Suprapubic skin (tissue), 4 donors: ENCODE measurements around the gene EP400. TPM values are rescaled to one million over a fixed set of nuclear protein-coding genes. Genes with fewer than 3 reads are reported as not detected.

Experiments
- DNase-seq, 2 donors: peaks; one replicate each; pipeline ENCODE4 v3.0.0-alpha.2; 2019; ENCODE audit warnings: low spot score in 2 of 2
- H3K27ac ChIP-seq: fragments of 200-600 bp; sonication (generic); one replicate; pipeline ENCODE4 v1.5.1; 2019
- H3K27me3 ChIP-seq: fragments of 200-600 bp; sonication (generic); one replicate; pipeline ENCODE4 v1.5.1; 2019
- H3K36me3 ChIP-seq: fragments of 200-600 bp; sonication (generic); one replicate; pipeline ENCODE4 v1.5.1; 2019
- H3K4me1 ChIP-seq: fragments of 200-600 bp; sonication (generic); one replicate; pipeline ENCODE4 v1.5.1; 2019
- H3K4me3 ChIP-seq: fragments of 200-600 bp; sonication (generic); one replicate; pipeline ENCODE4 v1.5.1; 2019; ENCODE audit warnings: mild to moderate bottlenecking
- H3K9me3 ChIP-seq: fragments of 200-600 bp; sonication (generic); one replicate; pipeline ENCODE4 v1.5.1; 2019
- EP300 ChIP-seq: sonication (generic); formaldehyde crosslinking; IDR thresholded peaks from one replicate; pipeline ENCODE4 v1.6.1; 2017; ENCODE audit warnings: antibody characterized with exemption
- POLR2A ChIP-seq, 2 donors: fragments of 450-650 bp; IDR thresholded peaks; one replicate each; pipeline ENCODE4 v1.6.1; 2017; ENCODE audit warnings: antibody characterized with exemption in 2 of 2, mild to moderate bottlenecking in 2 of 2, moderate library complexity in 2 of 2
- POLR2AphosphoS5 ChIP-seq, 3 donors: sonication (generic); formaldehyde crosslinking; IDR thresholded peaks; one replicate each; pipeline ENCODE4 v1.6.1; 2017; ENCODE audit warnings: antibody characterized with exemption in 3 of 3
- WGBS: methylation state at CpG from one replicate; pipeline ENCODE4 v1.1.5; 2018; 5-methylcytosine and 5-hydroxymethylcytosine counted together
- total RNA-seq, 4 donors: library from RNA; depleted of rRNA; stranded (reverse); fragments of >200 nt; gene quantifications; one replicate each; pipeline ENCODE4 v1.1.0, GENCODE V29; 2016
- TF ChIP-seq, protein P1 (sequence below), 2 donors: fragments of 200-600 bp in 1 of 2; fragments of 450-650 bp in 1 of 2; sonication (generic) in 1 of 2; IDR thresholded peaks; one replicate each; pipeline ENCODE4 v1.5.1; 2016 to 2019; ENCODE audit warnings: antibody characterized with exemption in 2 of 2, mild to moderate bottlenecking in 1 of 2, moderate library complexity in 1 of 2

The EP400 gene
- total RNA-seq, 4 donors from 2014 or later: 32.0 to 81.3 (median 40.1) TPM

DNA sequence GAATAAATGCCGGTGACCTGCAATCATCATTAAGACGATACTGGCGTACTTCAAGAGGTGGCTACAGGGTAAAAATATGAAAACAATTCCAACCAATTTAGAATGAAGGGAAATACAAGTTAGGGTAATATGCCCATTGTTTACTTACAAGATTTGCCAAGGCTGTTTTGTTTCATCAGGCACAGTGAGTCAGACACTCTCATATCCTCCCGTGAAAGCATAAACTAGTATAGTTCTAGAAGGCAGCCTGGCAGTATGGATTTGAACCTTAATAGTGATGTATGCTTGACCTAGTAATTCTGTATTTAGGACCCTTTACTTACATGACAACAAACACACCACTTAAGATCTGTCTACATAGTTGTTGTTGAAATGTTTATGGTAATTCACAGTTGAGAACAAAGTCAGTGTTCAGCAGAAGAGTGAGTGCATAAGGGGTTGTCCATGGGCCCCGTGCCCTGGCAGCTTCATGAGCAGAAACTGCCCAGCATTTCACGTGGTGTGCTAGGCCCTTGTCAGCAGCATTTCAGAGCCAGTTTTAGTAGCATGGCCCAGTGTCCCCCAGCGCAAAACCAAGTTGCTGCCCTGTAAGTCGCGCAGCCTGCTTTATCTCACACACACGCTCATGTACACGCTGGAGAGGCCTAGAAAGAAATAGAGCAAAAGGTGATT, 80.8 kb downstream of the EP400 start:
- TF ChIP-seq EP300: no peak
- TF ChIP-seq POLR2AphosphoS5 (IDR thresholded peaks at IDR 0.05): no peak
- no peak for TF ChIP-seq POLR2A (IDR thresholded peaks at IDR 0.05)
- TF ChIP-seq, protein P1, sequence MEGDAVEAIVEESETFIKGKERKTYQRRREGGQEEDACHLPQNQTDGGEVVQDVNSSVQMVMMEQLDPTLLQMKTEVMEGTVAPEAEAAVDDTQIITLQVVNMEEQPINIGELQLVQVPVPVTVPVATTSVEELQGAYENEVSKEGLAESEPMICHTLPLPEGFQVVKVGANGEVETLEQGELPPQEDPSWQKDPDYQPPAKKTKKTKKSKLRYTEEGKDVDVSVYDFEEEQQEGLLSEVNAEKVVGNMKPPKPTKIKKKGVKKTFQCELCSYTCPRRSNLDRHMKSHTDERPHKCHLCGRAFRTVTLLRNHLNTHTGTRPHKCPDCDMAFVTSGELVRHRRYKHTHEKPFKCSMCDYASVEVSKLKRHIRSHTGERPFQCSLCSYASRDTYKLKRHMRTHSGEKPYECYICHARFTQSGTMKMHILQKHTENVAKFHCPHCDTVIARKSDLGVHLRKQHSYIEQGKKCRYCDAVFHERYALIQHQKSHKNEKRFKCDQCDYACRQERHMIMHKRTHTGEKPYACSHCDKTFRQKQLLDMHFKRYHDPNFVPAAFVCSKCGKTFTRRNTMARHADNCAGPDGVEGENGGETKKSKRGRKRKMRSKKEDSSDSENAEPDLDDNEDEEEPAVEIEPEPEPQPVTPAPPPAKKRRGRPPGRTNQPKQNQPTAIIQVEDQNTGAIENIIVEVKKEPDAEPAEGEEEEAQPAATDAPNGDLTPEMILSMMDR (IDR thresholded peaks at IDR 0.05): no peak
- H3K36me3 ChIP-seq: peaks cover 100% of the 10 kb centered on the region
- no peak for DNase-seq
- H3K27ac ChIP-seq: no peak overlapping the region
- no peaks in the 10 kb centered on the region for H3K4me1 ChIP-seq
- WGBS: 89% methylated on average over 11 of the region's 11 CpGs
- no peaks in the 10 kb centered on the region for H3K9me3 ChIP-seq
- no peak overlapping the region for H3K4me3 ChIP-seq
- no peaks in the 10 kb centered on the region for H3K27me3 ChIP-seq

DNA sequence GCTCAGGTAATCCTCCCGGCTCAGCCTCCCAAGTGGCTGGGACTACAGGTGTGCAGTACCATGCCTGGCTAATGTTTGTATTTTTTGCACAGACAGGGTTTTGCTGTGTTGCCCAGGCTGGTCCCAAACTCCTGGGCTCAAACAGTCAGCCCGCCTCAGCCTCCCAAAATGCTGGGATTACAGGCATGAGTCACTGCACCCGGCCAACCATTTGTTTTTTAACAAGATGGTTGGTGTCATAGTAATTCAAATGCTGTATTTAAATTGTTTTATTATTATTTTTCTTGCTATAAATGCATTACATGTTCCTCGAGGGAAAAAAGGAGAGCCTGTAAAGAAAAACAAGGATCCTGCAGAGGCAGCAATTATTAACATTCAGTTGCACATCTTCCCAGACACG, 83.9 kb downstream of the EP400 start:
- peaks cover 97% of the 10 kb centered on the region for H3K36me3 ChIP-seq
- no peaks in the 10 kb centered on the region for H3K9me3 ChIP-seq
- no peak overlapping the region for H3K27ac ChIP-seq
- WGBS: 94% methylated on average over 5 of the region's 5 CpGs
- TF ChIP-seq EP300: no peak
- no peak for TF ChIP-seq POLR2AphosphoS5 (IDR thresholded peaks at IDR 0.05)
- no peak for TF ChIP-seq POLR2A (IDR thresholded peaks at IDR 0.05)
- TF ChIP-seq, protein P1 (IDR thresholded peaks at IDR 0.05): no peak
- DNase-seq: no peak
- H3K4me1 ChIP-seq: no peaks in the 10 kb centered on the region
- H3K4me3 ChIP-seq: no peak overlapping the region
- H3K27me3 ChIP-seq: no peaks in the 10 kb centered on the region

DNA sequence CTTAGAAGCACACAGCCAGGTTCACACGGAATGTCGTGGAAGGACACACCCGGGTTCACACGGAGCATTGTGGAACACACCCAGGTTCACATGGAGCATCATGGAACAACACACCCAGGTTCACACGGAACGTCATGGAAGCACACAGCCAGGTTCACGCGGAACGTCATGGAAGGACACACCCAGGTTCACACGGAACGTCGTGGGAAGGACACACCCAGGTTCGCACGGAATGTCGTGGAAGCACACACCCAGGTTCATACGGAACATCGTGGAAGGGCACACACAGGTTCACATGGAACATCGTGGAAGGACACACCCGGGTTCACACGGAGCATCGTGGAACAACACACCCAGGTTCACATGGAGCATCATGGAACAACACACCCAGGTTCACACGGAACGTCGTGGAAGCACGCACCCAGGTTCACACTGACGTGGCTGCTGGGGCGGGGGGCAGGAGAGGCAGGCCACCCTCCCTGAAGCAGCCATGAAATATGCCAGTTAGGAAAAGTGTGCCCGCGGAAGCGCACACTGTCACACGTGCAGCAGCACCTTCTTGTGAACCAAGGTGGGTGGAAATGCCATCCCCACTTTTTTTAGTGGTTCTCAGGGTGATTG, 86.4 kb downstream of the EP400 start:
- no peaks in the 10 kb centered on the region for H3K27me3 ChIP-seq
- no peaks in the 10 kb centered on the region for H3K9me3 ChIP-seq
- H3K36me3 ChIP-seq: peaks cover 91% of the 10 kb centered on the region
- peak in 1 of 2 donors; percentile 26 for DNase-seq
- no peak for TF ChIP-seq POLR2AphosphoS5 (IDR thresholded peaks at IDR 0.05)
- TF ChIP-seq, protein P1 (IDR thresholded peaks at IDR 0.05): no peak
- H3K4me1 ChIP-seq: no peaks in the 10 kb centered on the region
- 92% methylated on average over 31 of the region's 31 CpGs for WGBS
- H3K27ac ChIP-seq: no peak overlapping the region
- no peak overlapping the region for H3K4me3 ChIP-seq

- Histone ChIP-seq H3K4me1 (no peaks in the 10 kb centered on the region), H3K27me3 (no peaks in the 10 kb centered on the region), H3K27ac (no peak overlapping the region), H3K36me3 (peaks cover 83% of the 10 kb centered on the region), H3K9me3 (no peaks in the 10 kb centered on the region), H3K4me3 (no peak overlapping the region)
- 85% methylated on average over 20 of the region's 20 CpGs for WGBS
- no peak for TF ChIP-seq EP300
- TF ChIP-seq POLR2A (IDR thresholded peaks at IDR 0.05): no peak
- TF ChIP-seq POLR2AphosphoS5 (IDR thresholded peaks at IDR 0.05): no peak
- TF ChIP-seq, protein P1 (IDR thresholded peaks at IDR 0.05): no peak
- peak in 1 of 2 donors; percentile 13 for DNase-seq
Observed at GRCh38 chr12:132040906-132041606, 91.3 kb downstream of the EP400 start.

- 66% methylated on average over 3 of the region's 3 CpGs for WGBS
- Histone ChIP-seq H3K9me3 (no peaks in the 10 kb centered on the region), H3K4me1 (no peaks in the 10 kb centered on the region), H3K27me3 (no peaks in the 10 kb centered on the region), H3K36me3 (peaks cover 76% of the 10 kb centered on the region), H3K27ac (no peak overlapping the region), H3K4me3 (no peak overlapping the region)
- TF ChIP-seq POLR2A (IDR thresholded peaks at IDR 0.05) (no peak), EP300 (no peak), POLR2AphosphoS5 (IDR thresholded peaks at IDR 0.05) (no peak)
- TF ChIP-seq, protein P1 (IDR thresholded peaks at IDR 0.05): no peak
- DNase-seq: no peak
Observed at GRCh38 chr12:132043216-132043615, 93.5 kb downstream of the EP400 start.
